ENCODE data around the gene CDH4. TPM values are rescaled to one million over a fixed set of nuclear protein-coding genes. Genes with fewer than 3 reads are reported as not detected.

Gene CDH4
- total and polyA plus RNA-seq, 9 donors: 0.12 to 4.4 (median 0.36) TPM

- Histone ChIP-seq H3K4me3 (no peak overlapping the region), H3K27ac (no peak overlapping the region), H3K4me1 (ENCODE audit: insufficient read depth) (no peaks in the 10 kb centered on the region), H3K36me3 (no peaks in the 10 kb centered on the region), H3K9me3 (no peaks in the 10 kb centered on the region), H3K27me3 (no peaks in the 10 kb centered on the region)
- intact Hi-C loops (cut with DNase I): no loop called here
- 86 to 92% (median 89%) methylated on average over 24 to 25 of the region's 25 CpGs for WGBS, 3 donors
- DNase-seq: no peak
- no peak for TF ChIP-seq EP300 (IDR thresholded peaks at IDR 0.05)
- TF ChIP-seq CTCF (IDR thresholded peaks at IDR 0.05): no peak
- TF ChIP-seq POLR2A (IDR thresholded peaks at IDR 0.05): no peak
Observed at GRCh38 chr20:61797971-61798411, 545.9 kb downstream of the CDH4 start.

GRCh38 chr20:61798632-61799031 is 546.6 kb downstream of the CDH4 start:
- Histone ChIP-seq H3K4me1 (ENCODE audit: insufficient read depth) (no peaks in the 10 kb centered on the region), H3K36me3 (no peaks in the 10 kb centered on the region), H3K27ac (no peak overlapping the region), H3K4me3 (no peak overlapping the region), H3K27me3 (no peaks in the 10 kb centered on the region), H3K9me3 (no peaks in the 10 kb centered on the region)
- intact Hi-C loops (cut with DNase I): no loop called here
- TF ChIP-seq EP300 (IDR thresholded peaks at IDR 0.05) (no peak), POLR2A (IDR thresholded peaks at IDR 0.05) (no peak), CTCF (IDR thresholded peaks at IDR 0.05) (no peak)
- 83 to 93% (median 92%) methylated on average over 16 of the region's 16 CpGs for WGBS, 3 donors
- no peak for DNase-seq

GRCh38 chr20:61799394-61799923 is 547.4 kb downstream of the CDH4 start:
- WGBS, 3 donors: 81 to 88% (median 82%) methylated on average over 12 to 14 of the region's 14 CpGs
- intact Hi-C loops (cut with DNase I): no loop called here
- H3K4me1 ChIP-seq (ENCODE audit: insufficient read depth): peaks cover 3% of the 10 kb centered on the region
- H3K9me3 ChIP-seq: no peaks in the 10 kb centered on the region
- no peak for TF ChIP-seq POLR2A (IDR thresholded peaks at IDR 0.05)
- no peak for TF ChIP-seq EP300 (IDR thresholded peaks at IDR 0.05)
- no peak for TF ChIP-seq CTCF (IDR thresholded peaks at IDR 0.05)
- no peaks in the 10 kb centered on the region for H3K36me3 ChIP-seq
- no peaks in the 10 kb centered on the region for H3K27me3 ChIP-seq
- DNase-seq: no peak
- H3K27ac ChIP-seq: no peak overlapping the region
- no peak overlapping the region for H3K4me3 ChIP-seq

- Histone ChIP-seq H3K4me3 (no peak overlapping the region), H3K9me3 (no peaks in the 10 kb centered on the region), H3K36me3 (no peaks in the 10 kb centered on the region), H3K4me1 (ENCODE audit: insufficient read depth) (peaks cover 3% of the 10 kb centered on the region), H3K27me3 (no peaks in the 10 kb centered on the region), H3K27ac (no peak overlapping the region)
- intact Hi-C loops (cut with DNase I): no loop called here
- DNase-seq: no peak
- TF ChIP-seq CTCF (IDR thresholded peaks at IDR 0.05): no peak
- TF ChIP-seq EP300 (IDR thresholded peaks at IDR 0.05): no peak
- no peak for TF ChIP-seq POLR2A (IDR thresholded peaks at IDR 0.05)
- 83 to 87% (median 85%) methylated on average over 17 to 21 of the region's 21 CpGs for WGBS, 3 donors
Observed at GRCh38 chr20:61799928-61800327, 547.9 kb downstream of the CDH4 start.

All from ovary (tissue), 9 donors.